Activated T-helper 2 cell treated with anti-CD3 and anti-CD28 coated beads, Interferon-gamma antibody, Interleukin-2, Interleukin-4, amounts not matched to agents 10 μg/mL and 5 μg/mL and 100 μg/mL, durations not matched to agents 14 hours and 24 hours and 36 hours (primary cell): ENCODE results near the gene ANKDD1A. TPM values are rescaled to one million over a fixed set of nuclear protein-coding genes. Genes with fewer than 3 reads are reported as not detected.

Experiments
- DNase-seq: peaks from one replicate; pipeline ENCODE4 v3.0.0; 2021; ENCODE audit warnings: low spot score
- H3K27ac Mint-ChIP-seq: one replicate; pipeline ENCODE4 v1.8.0; 2021; ENCODE audit warnings: mixed read lengths
- H3K27me3 Mint-ChIP-seq: one replicate; pipeline ENCODE4 v1.8.0; 2021; ENCODE audit warnings: low read depth, mixed read lengths
- H3K36me3 Mint-ChIP-seq: one replicate; pipeline ENCODE4 v1.8.0; 2021; ENCODE audit warnings: low read depth, mixed read lengths
- H3K4me1 Mint-ChIP-seq: one replicate; pipeline ENCODE4 v1.8.0; 2021; ENCODE audit warnings: low read depth, mixed read lengths
- H3K4me3 Mint-ChIP-seq: one replicate; pipeline ENCODE4 v1.8.0; 2021; ENCODE audit warnings: low read depth, mild to moderate bottlenecking, moderate library complexity, mixed read lengths
- H3K9me3 Mint-ChIP-seq: one replicate; pipeline ENCODE4 v1.8.0; 2021; ENCODE audit warnings: mixed read lengths
- intact Hi-C: fragments of 100-400 bp; cut with micrococcal nuclease; formaldehyde crosslinking; loops from one replicate; pipeline ENCODE4 v1.15.1; 2023
- total RNA-seq: library from RNA; stranded (reverse); gene quantifications from 2 replicates; pipeline ENCODE4 v1.2.3, GENCODE V29; 2022

Gene ANKDD1A
- total RNA-seq: 2.2 and 2.5 TPM in 2 replicates

DNA sequence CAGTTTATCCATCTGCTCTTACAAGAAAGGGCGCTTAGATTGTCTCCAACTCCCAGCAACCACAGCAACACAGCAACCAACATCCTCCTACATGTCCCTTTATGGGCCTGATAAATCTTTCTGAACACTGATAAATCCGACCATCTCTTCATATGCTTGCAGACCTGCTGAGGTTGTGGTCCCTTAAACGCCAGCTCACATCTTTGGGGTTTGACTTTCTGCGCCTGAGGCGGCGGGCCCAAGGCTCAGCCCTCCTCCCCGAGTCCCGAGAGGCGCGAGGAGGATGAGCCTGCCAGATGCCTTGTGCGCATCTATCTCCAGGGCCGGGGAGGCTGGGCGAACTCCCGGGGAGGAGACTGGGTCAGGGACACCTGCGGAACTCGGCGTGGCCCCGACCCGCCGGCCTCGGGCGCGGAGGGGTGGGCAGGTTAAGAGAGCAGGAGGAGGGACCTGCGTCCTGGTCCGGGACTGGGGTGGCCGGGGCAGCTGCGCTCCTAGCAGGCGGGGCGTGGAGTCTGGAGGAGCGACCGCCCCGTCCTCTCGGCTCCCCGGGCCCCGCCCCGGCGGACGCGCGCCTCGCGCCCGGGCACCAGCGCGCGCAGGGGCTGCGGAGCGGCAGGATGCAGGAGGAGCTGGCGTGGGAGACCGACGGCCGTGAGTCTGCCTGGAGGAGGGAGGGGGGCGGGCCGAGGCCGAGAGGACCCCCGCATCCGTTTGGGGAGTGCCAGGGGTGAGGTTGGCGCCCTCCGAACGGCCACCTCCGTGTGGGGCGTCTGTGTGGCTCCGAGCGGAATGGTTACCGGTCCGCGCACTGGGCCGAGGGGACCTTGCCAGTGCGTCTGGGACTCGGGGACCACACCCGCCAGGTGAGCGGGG is at the start of gene ANKDD1A:
TSS of gene ANKDD1A (plus strand) at position 592 of the 876 bp plus-strand sequence. CDS start at position 621, 29 bp downstream.
- Mint-ChIP-seq H3K4me3 (peak within 1 kb of the TSS; percentile 81), H3K27me3 (peaks cover 20% of the 10 kb centered on the region), H3K4me1 (peaks cover 10% of the 10 kb centered on the region), H3K9me3 (no peaks in the 10 kb centered on the region), H3K27ac (no peak within 1 kb of the TSS), H3K36me3 (no peaks in the 10 kb centered on the region)
- intact Hi-C loops: no loop called here
- DNase-seq: peak; percentile 60

GRCh38 chr15:64861960-64862359 is 49.7 kb upstream of the ANKDD1A start:
- Mint-ChIP-seq H3K4me1 (peaks cover 16% of the 10 kb centered on the region), H3K4me3 (no peak overlapping the region), H3K9me3 (no peaks in the 10 kb centered on the region), H3K36me3 (peaks cover 45% of the 10 kb centered on the region), H3K27ac (no peak overlapping the region), H3K27me3 (no peaks in the 10 kb centered on the region)
- no peak for DNase-seq
- intact Hi-C loops: no loop called here

GRCh38 chr15:64862408-64862807 is 49.3 kb upstream of the ANKDD1A start:
- intact Hi-C loops: no loop called here
- Mint-ChIP-seq H3K4me3 (no peak overlapping the region), H3K36me3 (peaks cover 45% of the 10 kb centered on the region), H3K9me3 (no peaks in the 10 kb centered on the region), H3K4me1 (peaks cover 15% of the 10 kb centered on the region), H3K27me3 (no peaks in the 10 kb centered on the region), H3K27ac (no peak overlapping the region)
- no peak for DNase-seq

- H3K4me3 Mint-ChIP-seq: no peak overlapping the region
- intact Hi-C loops: no loop called here
- peaks cover 5% of the 10 kb centered on the region for H3K4me1 Mint-ChIP-seq
- DNase-seq: no peak
- H3K27me3 Mint-ChIP-seq: no peaks in the 10 kb centered on the region
- H3K9me3 Mint-ChIP-seq: no peaks in the 10 kb centered on the region
- H3K36me3 Mint-ChIP-seq: peaks cover 39% of the 10 kb centered on the region
- H3K27ac Mint-ChIP-seq: no peak overlapping the region
Observed at GRCh38 chr15:64864068-64864467, 47.6 kb upstream of the ANKDD1A start.

GRCh38 chr15:64865126-64865997 is 46.3 kb upstream of the ANKDD1A start:
- peaks cover 39% of the 10 kb centered on the region for H3K36me3 Mint-ChIP-seq
- intact Hi-C loops: no loop called here
- H3K27ac Mint-ChIP-seq: no peak overlapping the region

DNA sequence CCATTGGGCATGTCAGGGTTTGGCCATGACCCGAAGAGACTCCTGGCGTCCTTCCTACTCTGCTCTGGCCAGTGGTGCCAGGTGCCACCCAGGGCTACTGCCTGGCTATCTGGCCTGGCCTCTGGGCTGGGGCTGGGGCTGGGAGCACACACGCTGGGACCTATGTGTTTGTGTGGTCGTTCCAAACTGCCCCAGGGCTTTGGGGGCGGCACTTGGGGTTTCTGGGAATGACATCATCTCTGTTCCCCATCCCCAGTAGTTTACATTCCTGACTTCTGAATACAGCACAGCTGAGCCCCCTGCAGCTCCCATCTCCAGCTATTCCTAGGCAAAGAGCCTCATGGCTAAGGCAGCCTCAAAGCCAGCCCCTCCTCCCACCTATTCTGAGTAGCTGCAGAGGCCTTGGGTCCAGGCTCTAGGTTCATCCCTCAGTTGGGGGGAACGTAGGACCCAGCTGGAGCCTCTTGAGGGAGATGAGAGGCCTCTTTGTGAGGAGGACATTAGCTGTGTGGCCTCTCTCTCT is 45.6 kb upstream of the ANKDD1A start:
- intact Hi-C loops: no loop called here
- no peak for DNase-seq
- Mint-ChIP-seq H3K36me3 (peaks cover 40% of the 10 kb centered on the region), H3K4me1 (peaks cover 5% of the 10 kb centered on the region), H3K27ac (no peak overlapping the region), H3K9me3 (no peaks in the 10 kb centered on the region), H3K27me3 (no peaks in the 10 kb centered on the region), H3K4me3 (no peak overlapping the region)

More at GRCh38 chr15:64865126-64865997, 46.3 kb upstream of the ANKDD1A start:
- H3K4me3 Mint-ChIP-seq: no peak overlapping the region
- H3K27me3 Mint-ChIP-seq: no peaks in the 10 kb centered on the region
- no peak for DNase-seq
- peaks cover 5% of the 10 kb centered on the region for H3K4me1 Mint-ChIP-seq
- H3K9me3 Mint-ChIP-seq: no peaks in the 10 kb centered on the region

DNA sequence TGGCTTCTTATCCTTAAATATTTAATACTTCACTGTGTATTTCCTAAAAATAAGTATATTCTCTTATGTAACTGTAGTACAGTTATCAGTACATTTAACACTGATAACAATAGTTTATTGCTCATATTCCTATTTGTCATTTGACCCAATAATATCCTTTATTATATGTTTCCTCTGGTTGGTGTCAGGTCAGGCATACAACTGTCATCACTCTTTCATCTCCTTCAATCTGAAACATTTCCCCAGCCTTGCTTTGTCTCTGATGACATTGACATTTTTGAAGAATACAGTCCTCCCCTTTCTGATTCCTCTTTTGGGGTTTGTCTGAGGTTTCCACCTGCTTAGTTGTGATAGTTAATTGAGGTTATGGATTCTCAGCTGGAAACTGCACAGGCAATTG is 42.2 kb upstream of the ANKDD1A start:
- no peak for DNase-seq
- H3K27me3 Mint-ChIP-seq: no peaks in the 10 kb centered on the region
- intact Hi-C loops: no loop called here
- no peaks in the 10 kb centered on the region for H3K9me3 Mint-ChIP-seq
- no peak overlapping the region for H3K27ac Mint-ChIP-seq
- peaks cover 27% of the 10 kb centered on the region for H3K36me3 Mint-ChIP-seq
- no peak overlapping the region for H3K4me3 Mint-ChIP-seq
- peaks cover under 1% of the 10 kb centered on the region for H3K4me1 Mint-ChIP-seq

DNA sequence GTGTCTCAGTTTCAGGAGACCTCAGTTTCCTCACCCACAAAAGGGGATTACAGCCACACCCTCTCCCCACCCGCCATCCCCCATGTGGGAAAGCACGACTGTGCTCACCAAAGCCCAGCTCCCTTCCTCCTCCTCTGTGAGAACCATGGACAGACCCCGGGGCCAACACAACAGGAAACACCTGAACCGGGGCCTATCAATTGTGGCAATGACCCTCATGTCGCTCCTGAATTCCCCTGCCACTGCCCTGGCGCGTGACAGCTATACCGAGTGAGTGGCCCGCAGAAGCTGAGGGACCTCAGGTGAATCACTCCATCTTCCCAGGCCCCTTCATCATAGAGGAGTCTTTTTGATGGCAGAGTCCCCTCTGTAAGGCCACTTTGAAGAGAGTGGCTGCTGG is 41.3 kb upstream of the ANKDD1A start:
- no peaks in the 10 kb centered on the region for H3K9me3 Mint-ChIP-seq
- intact Hi-C loops: no loop called here
- no peaks in the 10 kb centered on the region for H3K27me3 Mint-ChIP-seq
- H3K36me3 Mint-ChIP-seq: peaks cover 24% of the 10 kb centered on the region
- no peak overlapping the region for H3K27ac Mint-ChIP-seq
- H3K4me3 Mint-ChIP-seq: no peak overlapping the region
- H3K4me1 Mint-ChIP-seq: peaks cover 3% of the 10 kb centered on the region
- DNase-seq: no peak

- no peaks in the 10 kb centered on the region for H3K27me3 Mint-ChIP-seq
- no peak overlapping the region for H3K27ac Mint-ChIP-seq
- H3K36me3 Mint-ChIP-seq: no peaks in the 10 kb centered on the region
- DNase-seq: no peak
- H3K4me3 Mint-ChIP-seq: no peak overlapping the region
- peaks cover 17% of the 10 kb centered on the region for H3K4me1 Mint-ChIP-seq
- intact Hi-C loops: no loop called here
- no peaks in the 10 kb centered on the region for H3K9me3 Mint-ChIP-seq
Observed at GRCh38 chr15:64875641-64876223, 36.0 kb upstream of the ANKDD1A start.

GRCh38 chr15:64877435-64877834 is 34.3 kb upstream of the ANKDD1A start:
- peak overlapping the region; percentile 73 for H3K27ac Mint-ChIP-seq
- DNase-seq: no peak
- H3K4me3 Mint-ChIP-seq: no peak overlapping the region
- H3K27me3 Mint-ChIP-seq: no peaks in the 10 kb centered on the region
- no peaks in the 10 kb centered on the region for H3K9me3 Mint-ChIP-seq
- intact Hi-C loops: no loop called here
- peaks cover 23% of the 10 kb centered on the region for H3K4me1 Mint-ChIP-seq
- no peaks in the 10 kb centered on the region for H3K36me3 Mint-ChIP-seq

DNA sequence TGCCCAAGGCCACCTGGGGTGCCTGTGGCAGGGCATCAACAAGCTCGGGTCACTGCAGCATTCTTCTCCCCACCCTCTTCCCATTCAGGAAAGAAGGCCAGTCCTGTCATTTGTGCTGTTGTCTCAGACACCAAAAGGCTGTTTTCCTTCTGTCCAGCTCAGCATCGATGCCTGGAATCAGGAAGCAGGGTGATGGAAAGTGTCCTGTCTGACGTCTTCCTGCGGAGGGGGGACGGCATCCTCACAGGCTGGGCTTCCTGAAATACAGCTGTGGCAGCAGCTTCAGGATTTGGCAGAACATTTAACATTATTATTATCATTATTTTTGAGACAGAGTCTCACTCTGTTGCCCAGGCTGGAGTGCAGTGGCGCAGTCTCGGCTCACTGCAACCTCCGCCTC is 33.0 kb upstream of the ANKDD1A start:
- Mint-ChIP-seq H3K4me1 (peaks cover 34% of the 10 kb centered on the region), H3K4me3 (no peak overlapping the region), H3K36me3 (no peaks in the 10 kb centered on the region), H3K27ac (no peak overlapping the region), H3K9me3 (no peaks in the 10 kb centered on the region), H3K27me3 (no peaks in the 10 kb centered on the region)
- DNase-seq: no peak
- intact Hi-C loops: no loop called here

GRCh38 chr15:64883100-64883581 is 28.6 kb upstream of the ANKDD1A start:
- no peaks in the 10 kb centered on the region for H3K36me3 Mint-ChIP-seq
- peak overlapping the region; percentile 90 for H3K27ac Mint-ChIP-seq
- no peaks in the 10 kb centered on the region for H3K9me3 Mint-ChIP-seq
- intact Hi-C loops: no loop called here
- DNase-seq: no peak
- no peaks in the 10 kb centered on the region for H3K27me3 Mint-ChIP-seq
- peaks cover 30% of the 10 kb centered on the region for H3K4me1 Mint-ChIP-seq
- no peak overlapping the region for H3K4me3 Mint-ChIP-seq
